PFSK-1 (cell line): Measurements from ENCODE around the gene DGKB.

Source experiments
- FOXP2 ChIP-seq: optimal IDR thresholded peaks from 2 replicates; pipeline ENCODE3; 2011; ENCODE audit warnings: borderline replicate concordance, control low read depth, inconsistent platforms; ENCODE audit not compliant: insufficient read depth; ENCODE audit errors: extremely low read length, extremely low read depth
- POLR2AphosphoS5 ChIP-seq: IDR thresholded peaks from 2 replicates; pipeline ENCODE4 v1.6.1; 2012; ENCODE audit warnings: low read depth, mild to moderate bottlenecking, control low read depth, low read length, moderate library complexity
- REST ChIP-seq, 2 experiments: IDR thresholded peaks; 2 replicates each; pipeline versions ENCODE4 v1.6.1 to v1.8.0; 2011 to 2012; ENCODE audit warnings: low read depth in 2 of 2, low read length in 2 of 2, control low read depth in 1 of 2, inconsistent platforms in 1 of 2, mild to moderate bottlenecking in 1 of 2, moderate library complexity in 1 of 2; ENCODE audit not compliant: insufficient read depth in 1 of 2
- SIN3A ChIP-seq: IDR thresholded peaks from 2 replicates; pipeline ENCODE4 v1.6.1; 2012; ENCODE audit warnings: mild to moderate bottlenecking, low read length, moderate library complexity, borderline replicate concordance; ENCODE audit not compliant: insufficient read depth
- TAF1 ChIP-seq: IDR thresholded peaks from 2 replicates; pipeline ENCODE4 v1.6.1; 2012; ENCODE audit warnings: low read length, control low read depth, borderline replicate concordance; ENCODE audit not compliant: insufficient read depth

- TF ChIP-seq FOXP2: no peak
- TF ChIP-seq REST (IDR thresholded peaks at IDR 0.05; ENCODE audit: insufficient read depth in 1 of 2, low read depth in 2 of 2, low read length in 2 of 2): no peak
- no peak for TF ChIP-seq POLR2AphosphoS5
- no peak for TF ChIP-seq TAF1
- TF ChIP-seq SIN3A: no peak
Observed at GRCh38 chr7:14195871-14196270, 706.7 kb downstream of the DGKB start.
